Right lobe of liver (tissue), 4 donors: ENCODE data around the gene SLC45A1.

Experiments
- POLR2A ChIP-seq: fragments of 450-650 bp; IDR thresholded peaks from one replicate; pipeline ENCODE4 v1.6.1; 2017; ENCODE audit warnings: antibody characterized with exemption, mild to moderate bottlenecking
- TF ChIP-seq, protein P1 (sequence below), 4 donors: fragments of 200-600 bp in 3 of 4; fragments of 450-650 bp in 1 of 4; IDR thresholded peaks; one replicate each; pipeline versions ENCODE4 v1.5.1 to v1.8.0; 2016 to 2022; ENCODE audit warnings: antibody characterized with exemption in 4 of 4, mild to moderate bottlenecking in 2 of 4
- donor health status: DM: no; HTN: no; CAD: no.
- donor health status: DM: no; HTN: no; CAD: no.
- donor health status: DM: no; HTN: yes; CAD: no.

DNA sequence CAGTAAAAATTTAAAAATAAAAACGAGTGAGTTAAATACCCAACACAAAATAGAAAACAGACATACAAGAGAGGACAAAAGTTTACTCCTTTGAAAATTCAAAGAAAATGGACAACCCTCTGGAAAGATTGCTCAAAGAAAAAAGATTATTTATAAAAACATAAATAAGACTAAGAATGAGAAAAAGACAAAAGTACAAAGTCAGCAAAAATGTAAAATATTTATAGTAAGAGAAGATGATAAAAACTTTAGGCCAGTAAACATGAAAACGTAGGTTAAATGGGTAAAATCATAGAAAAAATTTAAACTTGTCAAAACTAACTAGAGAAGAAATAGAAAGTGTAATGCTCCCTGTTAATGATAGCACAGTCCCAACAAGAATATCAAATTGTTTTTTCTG, 31.9 kb upstream of the SLC45A1 start:
- TF ChIP-seq, protein P1, sequence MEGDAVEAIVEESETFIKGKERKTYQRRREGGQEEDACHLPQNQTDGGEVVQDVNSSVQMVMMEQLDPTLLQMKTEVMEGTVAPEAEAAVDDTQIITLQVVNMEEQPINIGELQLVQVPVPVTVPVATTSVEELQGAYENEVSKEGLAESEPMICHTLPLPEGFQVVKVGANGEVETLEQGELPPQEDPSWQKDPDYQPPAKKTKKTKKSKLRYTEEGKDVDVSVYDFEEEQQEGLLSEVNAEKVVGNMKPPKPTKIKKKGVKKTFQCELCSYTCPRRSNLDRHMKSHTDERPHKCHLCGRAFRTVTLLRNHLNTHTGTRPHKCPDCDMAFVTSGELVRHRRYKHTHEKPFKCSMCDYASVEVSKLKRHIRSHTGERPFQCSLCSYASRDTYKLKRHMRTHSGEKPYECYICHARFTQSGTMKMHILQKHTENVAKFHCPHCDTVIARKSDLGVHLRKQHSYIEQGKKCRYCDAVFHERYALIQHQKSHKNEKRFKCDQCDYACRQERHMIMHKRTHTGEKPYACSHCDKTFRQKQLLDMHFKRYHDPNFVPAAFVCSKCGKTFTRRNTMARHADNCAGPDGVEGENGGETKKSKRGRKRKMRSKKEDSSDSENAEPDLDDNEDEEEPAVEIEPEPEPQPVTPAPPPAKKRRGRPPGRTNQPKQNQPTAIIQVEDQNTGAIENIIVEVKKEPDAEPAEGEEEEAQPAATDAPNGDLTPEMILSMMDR (IDR thresholded peaks at IDR 0.05), result no peak
- TF ChIP-seq POLR2A, result no peak
